Endothelial cell of umbilical vein (primary cell): ENCODE measurements around the gene CFAP107.

Experiments used
- EZH2 ChIP-seq: IDR thresholded peaks from 2 replicates; pipeline ENCODE4 v1.6.1; 2012; ENCODE audit warnings: borderline replicate concordance, low read depth, mild to moderate bottlenecking, moderate library complexity, low read length, inconsistent platforms; ENCODE audit not compliant: severe bottlenecking
- FOS ChIP-seq: IDR thresholded peaks from 2 replicates; pipeline ENCODE4 v1.6.1; 2011; ENCODE audit warnings: mild to moderate bottlenecking, low read length, moderate library complexity, borderline replicate concordance; ENCODE audit not compliant: insufficient read depth
- JUN ChIP-seq: IDR thresholded peaks from 2 replicates; pipeline ENCODE4 v1.6.1; 2011; ENCODE audit warnings: borderline replicate concordance, low read depth; ENCODE audit not compliant: insufficient read length, insufficient read depth
- MYC ChIP-seq: IDR thresholded peaks from one replicate; pipeline ENCODE4 v1.6.1; 2011; ENCODE audit warnings: mild to moderate bottlenecking, low read depth, low read length
- POLR2A ChIP-seq: IDR thresholded peaks from 2 replicates; pipeline ENCODE4 v1.6.1; 2012; ENCODE audit warnings: low read depth, mild to moderate bottlenecking, control low read depth, low read length
- POLR2AphosphoS5 ChIP-seq: IDR thresholded peaks from 2 replicates; pipeline ENCODE4 v1.6.1; 2012; ENCODE audit warnings: low read depth, mild to moderate bottlenecking, control low read depth, low read length, moderate library complexity; ENCODE audit not compliant: insufficient read depth
- TF ChIP-seq, protein P1 (sequence below), 2 donors: IDR thresholded peaks; 1 replicate in 1 of 2; 2 replicates in 1 of 2; pipeline ENCODE4 v1.5.1; 2011; ENCODE audit warnings: low read length in 2 of 2, mild to moderate bottlenecking in 2 of 2, moderate library complexity in 2 of 2, control low read depth in 1 of 2, inconsistent platforms in 1 of 2, low read depth in 1 of 2; ENCODE audit not compliant: insufficient read depth in 1 of 2; ENCODE audit errors: extremely low read depth in 1 of 2
- TF ChIP-seq, protein P2 (sequence below): IDR thresholded peaks from 2 replicates; pipeline ENCODE4 v1.6.1; 2011; ENCODE audit not compliant: insufficient read depth, insufficient read length

DNA sequence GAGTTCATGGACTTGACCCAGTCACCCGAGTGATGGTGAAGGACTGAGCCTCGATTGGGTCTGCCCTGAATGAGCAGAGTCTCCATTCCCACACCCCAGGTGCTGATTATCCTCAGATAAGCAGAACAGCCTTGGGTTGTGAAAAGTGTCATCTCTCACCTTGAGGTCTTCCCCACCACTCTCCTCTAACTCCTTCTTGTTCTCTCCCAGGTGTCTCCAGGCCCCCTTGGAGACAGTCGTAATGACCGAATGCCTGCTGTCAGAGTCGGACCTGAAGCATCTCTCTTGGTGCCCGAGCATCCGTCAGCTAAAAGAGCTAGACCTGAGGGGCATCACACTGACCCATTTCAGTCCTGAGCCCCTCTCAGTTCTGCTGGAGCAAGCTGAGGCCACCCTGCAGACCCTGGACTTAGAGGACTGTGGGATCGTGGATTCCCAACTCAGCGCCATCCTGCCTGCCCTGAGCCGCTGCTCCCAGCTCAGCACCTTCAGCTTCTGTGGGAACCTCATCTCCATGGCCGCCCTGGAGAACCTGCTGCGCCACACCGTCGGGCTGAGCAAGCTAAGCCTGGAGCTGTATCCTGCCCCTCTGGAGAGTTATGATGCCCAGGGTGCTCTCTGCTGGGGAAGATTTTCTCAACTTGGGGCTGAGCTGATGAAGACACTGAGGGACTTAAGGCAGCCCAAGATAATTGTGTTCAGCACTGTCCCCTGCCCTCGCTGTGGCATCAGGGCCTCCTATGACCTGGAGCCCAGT is 31.0 kb downstream of the CFAP107 start:
- TF ChIP-seq, protein P1, sequence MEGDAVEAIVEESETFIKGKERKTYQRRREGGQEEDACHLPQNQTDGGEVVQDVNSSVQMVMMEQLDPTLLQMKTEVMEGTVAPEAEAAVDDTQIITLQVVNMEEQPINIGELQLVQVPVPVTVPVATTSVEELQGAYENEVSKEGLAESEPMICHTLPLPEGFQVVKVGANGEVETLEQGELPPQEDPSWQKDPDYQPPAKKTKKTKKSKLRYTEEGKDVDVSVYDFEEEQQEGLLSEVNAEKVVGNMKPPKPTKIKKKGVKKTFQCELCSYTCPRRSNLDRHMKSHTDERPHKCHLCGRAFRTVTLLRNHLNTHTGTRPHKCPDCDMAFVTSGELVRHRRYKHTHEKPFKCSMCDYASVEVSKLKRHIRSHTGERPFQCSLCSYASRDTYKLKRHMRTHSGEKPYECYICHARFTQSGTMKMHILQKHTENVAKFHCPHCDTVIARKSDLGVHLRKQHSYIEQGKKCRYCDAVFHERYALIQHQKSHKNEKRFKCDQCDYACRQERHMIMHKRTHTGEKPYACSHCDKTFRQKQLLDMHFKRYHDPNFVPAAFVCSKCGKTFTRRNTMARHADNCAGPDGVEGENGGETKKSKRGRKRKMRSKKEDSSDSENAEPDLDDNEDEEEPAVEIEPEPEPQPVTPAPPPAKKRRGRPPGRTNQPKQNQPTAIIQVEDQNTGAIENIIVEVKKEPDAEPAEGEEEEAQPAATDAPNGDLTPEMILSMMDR (IDR thresholded peaks at IDR 0.05; ENCODE audit: extremely low read depth in 1 of 2, insufficient read depth in 1 of 2, low read depth in 1 of 2, low read length in 2 of 2): no peak
- TF ChIP-seq EZH2 (no peak), POLR2AphosphoS5 (no peak), POLR2A (no peak), JUN (no peak), MYC (no peak), FOS (no peak)
- TF ChIP-seq, protein P2, sequence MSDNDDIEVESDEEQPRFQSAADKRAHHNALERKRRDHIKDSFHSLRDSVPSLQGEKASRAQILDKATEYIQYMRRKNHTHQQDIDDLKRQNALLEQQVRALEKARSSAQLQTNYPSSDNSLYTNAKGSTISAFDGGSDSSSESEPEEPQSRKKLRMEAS: no peak
